KOPT-K1 (cell line): ENCODE data around the gene LPIN3.

Source experiments
- H3K27ac ChIP-seq: fragments of 200-600 bp; sonication (generic); 2 replicates; pipeline ENCODE4 v1.5.1; 2016; ENCODE audit warnings: antibody characterized with exemption, mild to moderate bottlenecking, low read depth, low read length; ENCODE audit not compliant: poor library complexity, severe bottlenecking
- H3K36me3 ChIP-seq: fragments of 200-600 bp; sonication (generic); 2 replicates; pipeline ENCODE4 v1.5.1; 2017; ENCODE audit warnings: antibody characterized with exemption, mild to moderate bottlenecking, low read length, moderate library complexity; ENCODE audit not compliant: insufficient read depth
- H3K9me3 ChIP-seq: fragments of 200-600 bp; sonication (generic); 2 replicates; pipeline ENCODE4 v1.5.1; 2017; ENCODE audit warnings: antibody characterized with exemption, low read length, mild to moderate bottlenecking; ENCODE audit not compliant: insufficient read depth, poor library complexity, severe bottlenecking

Gene LPIN3

GRCh38 chr20:41316051-41316450 lies 24.6 kb upstream of the LPIN3 start:
- Histone ChIP-seq H3K27ac (no peak overlapping the region), H3K36me3 (no peaks in the 10 kb centered on the region), H3K9me3 (peaks cover 3% of the 10 kb centered on the region)

GRCh38 chr20:41316602-41317545 lies 23.7 kb upstream of the LPIN3 start:
- H3K27ac ChIP-seq, result peak overlapping the region; percentile 81
- H3K36me3 ChIP-seq, result no peaks in the 10 kb centered on the region
- H3K9me3 ChIP-seq, result peaks cover 3% of the 10 kb centered on the region

GRCh38 chr20:41317546-41318270 lies 22.9 kb upstream of the LPIN3 start, which contains the start of gene ZHX3:
Gene ZHX3 (minus strand): TSS chr20:41317731. CDS start chr20:41204916, 112,815 bp downstream.
- Histone ChIP-seq H3K36me3 (no peaks in the 10 kb centered on the region), H3K9me3 (no peaks in the 10 kb centered on the region), H3K27ac (peak within 1 kb of the TSS; percentile 81)

GRCh38 chr20:41318271-41318649 lies 22.4 kb upstream of the LPIN3 start:
- no peaks in the 10 kb centered on the region for H3K9me3 ChIP-seq

GRCh38 chr20:41320441-41320840 lies 20.2 kb upstream of the LPIN3 start:
- no peaks in the 10 kb centered on the region for H3K9me3 ChIP-seq
- no peak overlapping the region for H3K27ac ChIP-seq
- H3K36me3 ChIP-seq, result no peaks in the 10 kb centered on the region

More at GRCh38 chr20:41318271-41318649, 22.4 kb upstream of the LPIN3 start:
- Histone ChIP-seq H3K36me3 (no peaks in the 10 kb centered on the region), H3K27ac (peak overlapping the region; percentile 50)

GRCh38 chr20:41320976-41321375 lies 19.6 kb upstream of the LPIN3 start:
- H3K9me3 ChIP-seq, result no peaks in the 10 kb centered on the region
- H3K36me3 ChIP-seq, result no peaks in the 10 kb centered on the region
- no peak overlapping the region for H3K27ac ChIP-seq

- Histone ChIP-seq H3K9me3 (no peaks in the 10 kb centered on the region), H3K36me3 (no peaks in the 10 kb centered on the region), H3K27ac (no peak overlapping the region)
Observed at GRCh38 chr20:41327178-41327577, 13.4 kb upstream of the LPIN3 start.

GRCh38 chr20:41329435-41330342 lies 10.9 kb upstream of the LPIN3 start:
- H3K27ac ChIP-seq, result no peak overlapping the region
- no peaks in the 10 kb centered on the region for H3K36me3 ChIP-seq
- H3K9me3 ChIP-seq, result no peaks in the 10 kb centered on the region

- no peaks in the 10 kb centered on the region for H3K36me3 ChIP-seq
- H3K27ac ChIP-seq, result no peak overlapping the region
- H3K9me3 ChIP-seq, result no peaks in the 10 kb centered on the region
Observed at GRCh38 chr20:41330343-41330720, 10.3 kb upstream of the LPIN3 start.

- H3K36me3 ChIP-seq, result no peaks in the 10 kb centered on the region
- no peak overlapping the region for H3K27ac ChIP-seq
- H3K9me3 ChIP-seq, result no peaks in the 10 kb centered on the region
Observed at GRCh38 chr20:41330941-41331340, 9.7 kb upstream of the LPIN3 start.

GRCh38 chr20:41331731-41332130 lies 8.9 kb upstream of the LPIN3 start:
- Histone ChIP-seq H3K27ac (no peak overlapping the region), H3K36me3 (no peaks in the 10 kb centered on the region), H3K9me3 (no peaks in the 10 kb centered on the region)

- Histone ChIP-seq H3K9me3 (no peaks in the 10 kb centered on the region), H3K27ac (no peak overlapping the region), H3K36me3 (no peaks in the 10 kb centered on the region)
Observed at GRCh38 chr20:41334036-41334435, 6.6 kb upstream of the LPIN3 start.

- no peaks in the 10 kb centered on the region for H3K9me3 ChIP-seq
- H3K27ac ChIP-seq, result no peak overlapping the region
- H3K36me3 ChIP-seq, result no peaks in the 10 kb centered on the region
Observed at GRCh38 chr20:41334443-41335421, 5.9 kb upstream of the LPIN3 start.

GRCh38 chr20:41335591-41335990 lies 5.0 kb upstream of the LPIN3 start:
- Histone ChIP-seq H3K9me3 (no peaks in the 10 kb centered on the region), H3K36me3 (no peaks in the 10 kb centered on the region), H3K27ac (no peak overlapping the region)
